ENCODE results near the gene EIF3M. TPM values are rescaled to one million over a fixed set of nuclear protein-coding genes. Genes with fewer than 3 reads are reported as not detected.
A peak's percentile ranks its signal among the peaks of the same experiment; 100 is the strongest.
"Not testable (repeated sequence)": the region's sequence is repeated elsewhere in the genome, so short reads cannot be mapped to it uniquely, and the experiment has no call there.

EIF3M gene
- total RNA-seq, 1 donor from 2014 or later: 633 TPM

GRCh38 chr11:32597921-32598320 is 14.3 kb downstream of the EIF3M start:
- no peak for DNase-seq

GRCh38 chr11:32602657-32603415 is 19.2 kb downstream of the EIF3M start:
- DNase-seq: peak; percentile 59

- DNase-seq: no peak
Measured at GRCh38 chr11:32606220-32606619, 22.6 kb downstream of the EIF3M start.

- DNase-seq: not testable (repeated sequence)
Measured at GRCh38 chr11:32608826-32609225, 25.2 kb downstream of the EIF3M start.

- DNase-seq: no peak
Measured at GRCh38 chr11:32610797-32611352, 27.2 kb downstream of the EIF3M start.

GRCh38 chr11:32613500-32614151 is 30.0 kb downstream of the EIF3M start:
- no peak for DNase-seq

- DNase-seq: peak; percentile 29
Measured at GRCh38 chr11:32615422-32615821, 31.8 kb downstream of the EIF3M start.

- no peak for DNase-seq
Measured at GRCh38 chr11:32616903-32617302, 33.3 kb downstream of the EIF3M start.

GRCh38 chr11:32630844-32631243 is 47.2 kb downstream of the EIF3M start:
- DNase-seq: no peak

GRCh38 chr11:32635819-32636218 is 52.2 kb downstream of the EIF3M start:
- no peak for DNase-seq

- no peak for DNase-seq
Measured at GRCh38 chr11:32641361-32641760, 57.7 kb downstream of the EIF3M start.

- no peak for DNase-seq
Measured at GRCh38 chr11:32643526-32643925, 59.9 kb downstream of the EIF3M start.

Other genes starting within 250 kb of the EIF3M start
- not detected in 2 replicates for gene WT1, start 148.3 kb upstream of the EIF3M start, total RNA-seq
- gene CCDC73, start 210.8 kb downstream of the EIF3M start, total RNA-seq: 0.09 TPM in 1 of 2 replicates, not detected in the other
- 1.2 and 1.3 TPM in 2 replicates for gene PRRG4, start 246.1 kb downstream of the EIF3M start, total RNA-seq

All from dermis blood vessel endothelial cell (primary cell).